HL-60/S4 (cell line): ENCODE data around the gene GLT6D1.

Source experiments
- in situ Hi-C: fragments of 300-500 bp; cut with MboI; formaldehyde crosslinking; loops from 2 replicates; pipeline ENCODE4 v1.14.3; 2022; ENCODE audit warnings: low sequenced_read_pairs

The GLT6D1 gene

GRCh38 chr9:135624282-135624681 is 15.1 kb downstream of the GLT6D1 start:
- in situ Hi-C loops: no loop called here

- in situ Hi-C loops: no loop called here
Observed at GRCh38 chr9:135622415-135623020, 16.8 kb downstream of the GLT6D1 start.

GRCh38 chr9:135620558-135620957 is 18.8 kb downstream of the GLT6D1 start:
- in situ Hi-C loops: no loop called here

GRCh38 chr9:135619599-135619886 is 19.8 kb downstream of the GLT6D1 start:
- in situ Hi-C loops: no loop called here

DNA sequence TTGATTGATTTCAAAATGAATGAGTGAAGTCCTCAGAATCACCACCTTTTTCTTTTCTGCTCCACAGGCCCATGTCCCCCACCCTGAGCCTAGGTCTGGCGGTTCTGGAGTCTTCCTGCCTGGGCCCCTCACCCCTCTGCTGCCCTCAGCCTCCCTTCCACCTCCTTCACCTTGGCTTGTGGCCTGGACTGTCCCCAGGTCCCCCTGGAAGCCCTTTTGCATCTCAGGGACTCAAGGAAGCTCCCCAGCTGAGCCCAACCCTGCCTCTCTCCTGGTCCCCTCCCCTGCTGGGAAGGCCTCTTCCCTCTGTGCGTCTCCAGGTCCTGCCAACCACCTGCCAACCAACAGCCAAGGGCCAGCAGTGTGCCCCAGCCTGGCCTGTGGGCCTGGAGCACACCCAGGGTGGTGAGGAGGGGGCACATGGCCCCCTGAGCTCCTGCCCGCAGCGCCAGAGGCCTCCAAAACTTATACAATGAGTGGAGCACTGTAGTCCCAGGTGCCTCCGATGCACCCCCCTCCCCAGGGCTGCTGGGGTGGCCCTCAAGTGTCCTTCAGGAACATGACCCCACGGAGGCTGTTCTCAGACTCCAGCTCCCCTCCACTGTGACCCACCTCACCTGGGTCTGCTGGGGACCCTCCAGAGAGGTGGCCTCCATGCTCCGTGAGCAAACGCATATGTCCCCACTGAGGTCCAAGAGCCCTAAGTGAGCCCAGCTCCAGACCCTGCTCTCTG is 20.3 kb downstream of the GLT6D1 start:
- in situ Hi-C loops: no loop called here

DNA sequence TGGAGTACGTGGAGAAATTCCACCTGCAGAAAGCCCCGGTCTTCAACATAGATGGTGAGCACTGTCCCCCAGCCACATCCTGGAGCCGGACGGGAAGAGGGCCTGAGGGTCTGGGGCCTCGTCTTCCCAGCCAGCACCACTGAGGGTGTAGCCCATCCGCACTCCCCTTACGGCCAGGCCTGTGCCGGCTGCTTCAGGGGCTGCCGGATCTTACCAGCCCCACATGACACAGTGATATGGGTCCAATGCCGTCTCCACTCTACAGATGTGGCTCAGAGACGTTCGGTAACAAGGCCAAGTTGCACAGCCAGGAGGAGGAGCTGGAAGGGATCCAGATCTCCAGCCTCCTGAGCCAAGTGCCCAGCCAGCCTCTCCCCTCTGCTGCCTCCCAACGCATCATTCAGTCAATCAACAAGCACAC is 21.3 kb downstream of the GLT6D1 start:
- in situ Hi-C loops: no loop called here

- in situ Hi-C loops: no loop called here
Observed at GRCh38 chr9:135617538-135617900, 21.8 kb downstream of the GLT6D1 start.

DNA sequence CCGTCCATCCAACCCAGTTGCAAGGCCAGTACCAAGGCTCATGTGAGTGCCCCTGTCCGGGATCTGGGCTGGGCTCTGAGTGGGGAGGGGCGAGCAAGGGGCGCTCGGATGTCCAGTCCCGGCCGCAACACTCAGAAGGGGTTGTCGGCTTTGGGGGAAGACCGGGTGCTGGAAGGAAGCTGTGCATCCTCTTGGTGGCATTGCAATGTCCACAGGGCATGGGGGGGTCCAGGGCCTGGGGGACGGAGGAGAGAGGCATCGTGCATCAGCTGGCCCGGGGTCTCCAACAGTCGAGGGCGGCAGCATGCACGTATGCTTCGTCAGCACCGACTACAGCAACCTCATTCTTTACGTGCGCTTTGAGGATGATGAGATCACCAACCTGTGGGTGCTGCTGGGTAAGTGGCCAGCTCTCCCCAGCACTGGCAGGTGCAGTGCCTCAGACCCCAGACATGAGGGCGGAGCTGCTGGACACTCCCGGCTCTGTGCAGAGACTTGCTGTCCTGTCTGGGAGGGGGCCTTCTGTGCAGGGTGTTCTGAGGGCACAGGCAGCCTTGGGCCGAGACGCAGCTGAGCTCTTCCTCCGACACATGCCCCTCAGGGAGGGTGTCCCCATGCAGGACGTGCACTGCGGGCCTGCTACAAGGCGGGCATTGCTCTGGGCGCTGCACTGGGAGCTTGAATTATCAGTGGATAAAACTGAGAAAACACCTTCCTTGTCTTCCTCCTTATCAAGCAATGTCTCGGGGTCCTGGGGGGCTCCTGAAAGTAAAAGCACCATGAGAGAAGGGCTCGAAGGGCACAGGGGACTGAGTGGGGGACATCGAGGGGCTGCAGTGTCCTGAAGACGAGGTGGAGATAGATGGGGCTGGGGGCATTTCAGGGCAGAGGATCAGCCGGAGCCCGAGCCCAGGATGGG is 22.5 kb downstream of the GLT6D1 start:
- in situ Hi-C loops: no loop called here

GRCh38 chr9:135615666-135616618 is 23.4 kb downstream of the GLT6D1 start:
- in situ Hi-C loops: no loop called here

- in situ Hi-C loops: no loop called here
Observed at GRCh38 chr9:135614821-135615665, 24.3 kb downstream of the GLT6D1 start.

GRCh38 chr9:135613946-135614805 is 25.2 kb downstream of the GLT6D1 start:
- in situ Hi-C loops: no loop called here

GRCh38 chr9:135612981-135613910 is 26.1 kb downstream of the GLT6D1 start:
- in situ Hi-C loops: no loop called here

GRCh38 chr9:135612437-135612836 is 26.9 kb downstream of the GLT6D1 start:
- in situ Hi-C loops: no loop called here

GRCh38 chr9:135611875-135612209 is 27.5 kb downstream of the GLT6D1 start:
- in situ Hi-C loops: no loop called here

GRCh38 chr9:135611142-135611874 is 28.0 kb downstream of the GLT6D1 start:
- in situ Hi-C loops: no loop called here

DNA sequence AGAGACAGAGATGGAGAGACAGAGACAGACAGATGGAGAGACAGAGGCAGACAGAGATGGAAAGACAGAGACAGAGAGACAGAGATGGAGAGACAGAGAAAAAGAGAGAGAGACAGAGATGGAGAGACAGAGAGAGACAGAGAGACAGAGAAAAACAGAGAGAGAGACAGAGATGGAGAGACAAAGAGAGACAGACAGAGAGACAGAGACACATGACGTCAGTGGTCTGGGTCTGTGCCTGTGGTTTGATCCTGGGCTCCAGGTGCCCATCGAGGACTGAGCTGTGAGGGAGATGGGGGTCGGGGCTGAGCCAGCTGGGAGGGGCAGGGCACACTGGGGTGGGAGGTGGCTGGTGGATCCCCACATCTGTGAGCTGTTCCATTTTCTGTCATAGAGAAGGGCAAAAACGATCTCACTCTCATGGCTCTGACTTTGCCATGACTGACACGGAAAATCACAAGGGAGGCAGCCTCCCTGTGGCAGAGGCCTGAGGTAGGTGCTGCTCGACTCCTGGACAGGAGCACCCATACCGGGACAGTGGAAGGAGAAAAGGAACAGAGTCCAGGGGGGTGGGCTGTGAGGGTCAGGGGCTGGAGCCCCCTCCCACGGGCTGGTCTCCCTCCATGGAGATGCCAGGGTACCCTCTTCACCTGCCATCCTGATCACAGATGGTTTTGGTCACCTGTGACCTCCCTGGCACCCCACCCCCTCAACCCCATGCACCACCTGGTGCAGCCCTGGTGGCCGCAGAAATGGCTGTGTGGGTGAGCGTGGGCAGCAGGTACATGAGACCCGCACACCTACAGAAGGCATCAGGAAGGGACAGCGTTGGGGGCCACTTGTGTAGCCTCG is 28.8 kb downstream of the GLT6D1 start:
- in situ Hi-C loops: no loop called here
